Epithelial cell of esophagus (primary cell): ENCODE data around the gene SRRT.

Experiments used
- DNase-seq: peaks from one replicate; pipeline ENCODE4 v3.0.0; 2010; ENCODE audit warnings: low read depth
- H3K4me3 ChIP-seq: 2 replicates; pipeline ENCODE4 v1.5.1; 2011; ENCODE audit warnings: mild to moderate bottlenecking, low read length, control low read depth
- CTCF ChIP-seq: IDR thresholded peaks from 2 replicates; pipeline ENCODE4 v1.5.1; 2011; ENCODE audit warnings: low read depth, mild to moderate bottlenecking, low read length, control low read depth, inconsistent platforms; ENCODE audit not compliant: insufficient read depth; ENCODE audit errors: missing control alignments

SRRT gene, protein sequence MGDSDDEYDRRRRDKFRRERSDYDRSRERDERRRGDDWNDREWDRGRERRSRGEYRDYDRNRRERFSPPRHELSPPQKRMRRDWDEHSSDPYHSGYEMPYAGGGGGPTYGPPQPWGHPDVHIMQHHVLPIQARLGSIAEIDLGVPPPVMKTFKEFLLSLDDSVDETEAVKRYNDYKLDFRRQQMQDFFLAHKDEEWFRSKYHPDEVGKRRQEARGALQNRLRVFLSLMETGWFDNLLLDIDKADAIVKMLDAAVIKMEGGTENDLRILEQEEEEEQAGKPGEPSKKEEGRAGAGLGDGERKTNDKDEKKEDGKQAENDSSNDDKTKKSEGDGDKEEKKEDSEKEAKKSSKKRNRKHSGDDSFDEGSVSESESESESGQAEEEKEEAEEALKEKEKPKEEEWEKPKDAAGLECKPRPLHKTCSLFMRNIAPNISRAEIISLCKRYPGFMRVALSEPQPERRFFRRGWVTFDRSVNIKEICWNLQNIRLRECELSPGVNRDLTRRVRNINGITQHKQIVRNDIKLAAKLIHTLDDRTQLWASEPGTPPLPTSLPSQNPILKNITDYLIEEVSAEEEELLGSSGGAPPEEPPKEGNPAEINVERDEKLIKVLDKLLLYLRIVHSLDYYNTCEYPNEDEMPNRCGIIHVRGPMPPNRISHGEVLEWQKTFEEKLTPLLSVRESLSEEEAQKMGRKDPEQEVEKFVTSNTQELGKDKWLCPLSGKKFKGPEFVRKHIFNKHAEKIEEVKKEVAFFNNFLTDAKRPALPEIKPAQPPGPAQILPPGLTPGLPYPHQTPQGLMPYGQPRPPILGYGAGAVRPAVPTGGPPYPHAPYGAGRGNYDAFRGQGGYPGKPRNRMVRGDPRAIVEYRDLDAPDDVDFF

DNA sequence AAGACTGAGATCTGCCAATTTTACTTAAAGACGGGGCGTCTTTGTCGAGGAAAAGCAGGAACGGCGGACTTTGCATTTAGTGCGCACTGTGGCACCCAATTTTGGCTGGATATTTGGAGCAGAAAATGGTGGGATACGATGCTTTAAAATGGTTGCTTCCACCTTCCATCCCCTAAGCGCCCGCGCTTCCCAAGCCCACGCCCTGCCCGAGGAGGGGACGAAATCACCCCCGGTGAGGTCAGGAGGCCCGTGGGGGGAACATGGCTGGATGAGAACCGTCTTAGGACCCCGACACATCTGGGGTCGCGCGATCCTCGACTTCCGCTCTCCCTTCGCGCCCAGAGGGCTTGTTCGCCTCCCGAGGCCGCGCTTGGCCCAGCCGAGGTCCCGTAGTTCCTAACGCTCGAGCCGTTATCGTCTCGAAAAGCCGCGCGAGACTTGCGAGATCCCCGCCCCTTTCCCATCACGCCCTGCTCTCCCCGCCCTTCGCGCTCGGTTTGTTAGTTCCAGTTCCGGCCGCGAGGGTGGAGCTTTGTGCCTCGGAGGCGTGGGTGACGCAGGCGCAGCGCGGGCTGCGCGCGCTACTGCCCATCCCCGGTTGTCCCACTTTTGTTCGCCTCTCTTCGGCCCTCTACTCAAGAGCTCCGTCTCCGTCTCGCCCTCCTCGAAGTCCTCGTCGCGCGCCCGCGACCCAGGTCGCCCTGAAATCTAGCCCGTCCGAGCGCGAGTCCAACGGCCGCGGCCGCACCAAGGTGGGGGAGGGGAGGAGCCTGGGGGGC is at the start of gene SRRT:
Gene SRRT (plus strand): TSS at position 527 of the 779 bp plus-strand sequence. CDS start 488 bp downstream, outside the sequence.
- H3K4me3 ChIP-seq = peak within 1 kb of the TSS; percentile 89
- DNase-seq = peak; percentile 98
- peak; percentile 44 for TF ChIP-seq CTCF

- no peak for TF ChIP-seq CTCF
- DNase-seq = peak; percentile 37
- peak overlapping the region; percentile 59 for H3K4me3 ChIP-seq
These were observed 49.7 kb upstream of the SRRT start for GRCh38 chr7:100825215-100825671.

DNA sequence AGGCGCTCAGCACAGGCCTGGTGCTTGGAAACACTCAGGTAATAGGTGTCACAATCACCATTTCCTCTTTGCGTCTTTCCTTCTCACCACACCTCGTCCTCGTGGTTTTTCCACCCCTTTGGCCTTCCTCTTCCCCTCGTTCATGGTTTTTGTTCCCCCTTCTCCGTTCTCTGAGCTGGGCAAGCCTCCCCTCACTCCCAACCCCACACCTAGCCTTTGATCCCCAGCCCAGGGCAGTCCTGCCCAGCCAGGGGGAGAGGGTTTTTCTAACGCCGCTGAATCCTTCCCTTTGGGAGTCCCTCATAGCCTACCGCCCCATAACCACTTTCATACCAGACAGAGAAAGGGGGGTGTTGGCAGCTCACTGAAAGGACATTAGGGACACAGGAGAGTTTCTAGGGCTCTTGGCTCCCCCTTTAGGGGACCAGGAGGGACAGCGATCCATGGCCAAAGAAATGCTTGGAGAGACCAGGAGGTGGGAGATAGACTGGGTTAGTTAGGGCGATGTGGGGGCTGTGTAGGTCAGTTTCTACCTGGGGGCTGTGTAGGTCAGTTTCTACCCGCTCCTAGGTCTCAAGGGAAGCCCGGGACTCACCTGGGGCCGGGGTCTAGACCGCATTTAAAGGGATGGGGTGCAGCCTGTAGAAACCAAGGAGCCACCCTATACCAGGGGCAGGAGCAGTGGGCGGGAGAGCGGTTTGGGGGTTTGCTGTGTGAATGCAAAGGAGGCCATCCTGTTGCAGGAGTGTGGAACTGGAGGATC is 49.0 kb upstream of the SRRT start:
- peak; percentile 34 for TF ChIP-seq CTCF
- H3K4me3 ChIP-seq = peak overlapping the region; percentile 59
- peak; percentile 50 for DNase-seq

DNA sequence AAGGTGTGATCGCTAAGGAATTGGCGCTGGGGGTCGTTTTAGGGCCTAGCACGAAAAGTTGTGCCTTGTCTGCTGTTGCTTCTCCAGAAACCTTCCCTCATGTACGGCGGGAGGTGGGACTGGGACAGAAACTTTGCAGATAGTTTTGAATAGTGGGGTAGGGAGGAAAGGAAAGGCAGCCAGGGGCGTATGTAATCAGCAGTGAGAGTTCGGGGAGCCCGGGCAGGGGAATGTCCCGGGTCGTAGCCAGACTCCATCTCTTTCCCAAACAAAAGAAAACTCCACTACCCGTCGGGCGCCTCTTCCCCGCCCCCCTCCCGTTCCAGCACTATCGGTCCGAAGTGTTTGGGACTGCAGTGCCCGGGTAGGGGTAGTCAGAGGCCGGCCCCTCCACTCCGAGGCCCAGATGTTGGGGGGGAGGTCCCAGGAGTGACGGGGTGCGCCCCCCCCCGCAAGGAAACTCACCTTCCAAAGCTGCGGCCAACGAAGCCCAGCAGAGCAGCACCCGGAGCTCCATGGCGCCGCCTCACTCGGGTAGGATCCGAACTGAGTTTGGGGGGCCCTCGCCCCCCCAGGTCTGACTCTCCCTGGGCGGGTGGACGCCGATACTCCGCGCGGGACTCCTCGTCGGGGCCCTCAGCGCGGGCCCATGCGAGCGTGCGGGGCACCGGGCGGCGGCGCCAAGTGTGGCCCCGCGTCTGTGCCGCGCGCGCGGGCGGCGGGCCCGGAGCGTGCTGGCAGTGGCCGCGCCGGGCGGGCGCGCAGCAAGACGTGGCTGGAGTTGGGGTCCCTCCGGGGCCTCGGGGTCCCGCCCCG is 48.2 kb upstream of the SRRT start:
- no peak for TF ChIP-seq CTCF
- peak overlapping the region; percentile 59 for H3K4me3 ChIP-seq
- DNase-seq = peak; percentile 24

DNA sequence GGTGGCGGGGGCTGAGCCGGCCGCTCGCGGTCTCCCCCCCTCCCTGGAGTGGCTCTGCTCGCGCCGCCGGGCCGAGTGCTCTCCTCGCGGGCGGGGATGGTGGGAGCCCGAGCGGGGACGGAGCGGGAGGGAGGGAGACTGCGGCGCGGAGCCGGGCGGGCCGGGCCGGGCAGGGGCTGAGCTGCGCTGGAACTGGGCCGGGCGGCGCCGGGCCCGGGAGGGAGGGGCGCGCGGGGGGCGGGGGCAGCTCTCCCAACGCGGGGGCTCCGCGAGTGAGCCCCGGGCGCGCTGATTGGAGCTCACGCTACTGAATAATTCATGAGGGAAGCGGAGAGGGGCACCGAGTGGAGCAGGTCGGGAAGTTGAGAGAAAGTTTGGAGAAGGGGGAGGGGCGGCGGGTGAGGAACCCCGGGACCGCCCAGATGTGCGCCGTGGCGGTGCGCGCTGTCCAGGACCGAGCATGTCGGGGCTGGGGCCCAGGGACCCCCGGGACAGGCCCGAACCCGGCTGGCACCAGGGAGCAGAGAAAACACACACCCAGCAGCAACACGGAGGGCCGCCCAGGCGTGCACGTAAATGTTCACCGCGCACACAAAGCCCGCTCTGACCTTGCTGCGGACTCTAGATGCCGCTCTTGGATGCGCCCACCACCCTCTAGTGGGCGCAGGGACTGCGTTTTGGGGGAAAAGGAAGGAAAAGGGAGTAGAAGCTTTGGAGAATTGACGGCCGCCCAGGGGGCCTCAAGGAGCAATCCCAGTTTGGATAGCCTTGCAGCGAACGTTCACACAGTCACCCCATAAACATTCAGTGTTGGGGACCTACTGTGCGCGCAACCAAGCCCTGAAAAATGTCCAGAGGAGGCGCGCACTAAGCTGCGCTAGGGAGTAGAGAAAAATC is 47.3 kb upstream of the SRRT start, which contains the start of gene EPHB4:
Gene EPHB4 (minus strand): TSS at position 194 of the 897 bp plus-strand sequence. CDS start 493 bp downstream, outside the sequence.
- peak within 1 kb of the TSS; percentile 59 for H3K4me3 ChIP-seq
- peak; percentile 6 for TF ChIP-seq CTCF
- peak; percentile 83 for DNase-seq
